H1 (cell line): ENCODE data around the gene LIG1.

Experiments
- CEBPB ChIP-seq: IDR thresholded peaks from 2 replicates; pipeline ENCODE4 v1.6.1; 2012; ENCODE audit warnings: low read depth, low read length
- CHD2 ChIP-seq: IDR thresholded peaks from 2 replicates; pipeline ENCODE4 v1.6.1; 2012; ENCODE audit warnings: low read length, improper control_type of control experiment
- CREB1 ChIP-seq: IDR thresholded peaks from 2 replicates; pipeline ENCODE4 v1.6.1; 2012; ENCODE audit warnings: inconsistent platforms
- EZH2 ChIP-seq: fragments of 200-600 bp; sonication (generic); IDR thresholded peaks from 2 replicates; pipeline ENCODE4 v1.7.1; 2012; ENCODE audit warnings: low read depth, mild to moderate bottlenecking, moderate library complexity, low read length, inconsistent platforms; ENCODE audit not compliant: severe bottlenecking
- JUND ChIP-seq: IDR thresholded peaks from 2 replicates; pipeline ENCODE4 v1.6.1; 2011; ENCODE audit warnings: mild to moderate bottlenecking, improper control_type of control experiment, low read length
- POLR2A ChIP-seq, 2 experiments: IDR thresholded peaks; 1 replicate in 1 of 2; 2 replicates in 1 of 2; pipeline ENCODE4 v1.6.1; 2011; ENCODE audit warnings: low read depth in 2 of 2, low read length in 2 of 2, mild to moderate bottlenecking in 2 of 2; ENCODE audit errors: control extremely low read depth in 1 of 2
- POLR2AphosphoS5 ChIP-seq: IDR thresholded peaks from 2 replicates; pipeline ENCODE4 v1.6.1; 2011; ENCODE audit warnings: low read depth, low read length
- RAD21 ChIP-seq, 2 experiments: IDR thresholded peaks in 1 of 2; conservative IDR thresholded peaks in 1 of 2; 2 replicates each; pipeline ENCODE4 v1.6.1; 2011; ENCODE audit warnings: low read depth in 2 of 2, low read length in 2 of 2, improper control_type of control experiment in 1 of 2, inconsistent platforms in 1 of 2, mild to moderate bottlenecking in 1 of 2, moderate library complexity in 1 of 2
- TBP ChIP-seq: IDR thresholded peaks from 2 replicates; pipeline ENCODE4 v1.6.1; 2011; ENCODE audit warnings: low read depth, low read length, improper control_type of control experiment
- TCF12 ChIP-seq: IDR thresholded peaks from 2 replicates; pipeline ENCODE4 v1.6.1; 2011; ENCODE audit warnings: low read depth, mild to moderate bottlenecking, low read length
- TEAD4 ChIP-seq: IDR thresholded peaks from 2 replicates; pipeline ENCODE4 v1.6.1; 2012; ENCODE audit warnings: low read depth, low read length, inconsistent platforms, mixed read lengths
- TF ChIP-seq, protein P1 (sequence below): IDR thresholded peaks from 2 replicates; pipeline ENCODE4 v1.6.1; 2012; ENCODE audit warnings: low read length, inconsistent platforms
- TF ChIP-seq, protein P2 (sequence below), 3 experiments: IDR thresholded peaks; 1 replicate in 2 of 3; 2 replicates in 1 of 3; pipeline versions ENCODE4 v1.5.1 to v1.6.1; 2011; ENCODE audit warnings: low read length in 3 of 3, mild to moderate bottlenecking in 3 of 3, inconsistent platforms in 2 of 3, low read depth in 1 of 3, moderate library complexity in 1 of 3; ENCODE audit not compliant: insufficient read depth in 1 of 3; ENCODE audit errors: control extremely low read depth in 1 of 3

DNA sequence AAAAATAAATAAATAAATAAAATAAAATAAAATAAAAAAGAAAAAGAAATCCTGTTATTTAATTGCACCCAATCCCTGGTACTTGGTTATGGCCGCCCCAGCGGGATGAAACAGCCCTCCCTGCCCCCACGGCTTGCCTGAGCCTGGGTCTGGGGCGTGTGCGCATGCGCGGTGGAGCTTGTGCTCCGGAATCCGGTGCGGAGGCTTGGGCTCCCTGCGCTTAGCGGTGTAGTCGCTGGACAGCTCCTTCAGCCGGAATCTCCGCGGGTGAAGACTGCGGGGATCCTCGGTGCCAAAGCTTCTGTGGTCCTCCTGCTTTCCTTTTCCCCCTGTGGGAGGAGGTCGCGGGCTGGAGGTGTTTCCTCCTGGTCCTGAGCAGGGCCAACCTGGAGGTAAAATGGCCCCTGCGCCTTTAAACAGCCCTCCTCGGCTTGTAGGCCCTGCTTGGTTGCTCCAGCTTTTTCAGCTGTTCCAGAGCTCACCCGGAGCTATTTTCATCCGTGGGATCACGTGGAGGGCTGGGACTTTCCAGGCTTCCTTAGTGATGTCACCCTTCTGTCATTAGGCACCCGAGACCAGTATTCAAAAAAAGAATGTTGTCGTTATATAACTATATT lies 59.7 kb downstream of the LIG1 start, which contains the start of gene PLA2G4C:
- TF ChIP-seq TEAD4 (no peak), POLR2A (IDR thresholded peaks at IDR 0.05; ENCODE audit: control extremely low read depth in 1 of 2, low read depth in 2 of 2, low read length in 2 of 2) (peak in 1 of 2 experiments; percentile 52; a peak in 1 of 3 replicates), CHD2 (no peak), JUND (no peak), POLR2AphosphoS5 (no peak), CEBPB (no peak), RAD21 (IDR thresholded peaks at IDR 0.05 in 1 of 2, conservative IDR thresholded peaks at IDR 0.05 in 1 of 2; ENCODE audit: low read depth in 2 of 2, low read length in 2 of 2) (no peak), EZH2 (no peak), TBP (no peak), TCF12 (no peak), CREB1 (no peak)
- TF ChIP-seq, protein P1, sequence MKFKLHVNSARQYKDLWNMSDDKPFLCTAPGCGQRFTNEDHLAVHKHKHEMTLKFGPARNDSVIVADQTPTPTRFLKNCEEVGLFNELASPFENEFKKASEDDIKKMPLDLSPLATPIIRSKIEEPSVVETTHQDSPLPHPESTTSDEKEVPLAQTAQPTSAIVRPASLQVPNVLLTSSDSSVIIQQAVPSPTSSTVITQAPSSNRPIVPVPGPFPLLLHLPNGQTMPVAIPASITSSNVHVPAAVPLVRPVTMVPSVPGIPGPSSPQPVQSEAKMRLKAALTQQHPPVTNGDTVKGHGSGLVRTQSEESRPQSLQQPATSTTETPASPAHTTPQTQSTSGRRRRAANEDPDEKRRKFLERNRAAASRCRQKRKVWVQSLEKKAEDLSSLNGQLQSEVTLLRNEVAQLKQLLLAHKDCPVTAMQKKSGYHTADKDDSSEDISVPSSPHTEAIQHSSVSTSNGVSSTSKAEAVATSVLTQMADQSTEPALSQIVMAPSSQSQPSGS: peak; percentile 47; the same call in 1 of the 2 replicates
- TF ChIP-seq, protein P2, sequence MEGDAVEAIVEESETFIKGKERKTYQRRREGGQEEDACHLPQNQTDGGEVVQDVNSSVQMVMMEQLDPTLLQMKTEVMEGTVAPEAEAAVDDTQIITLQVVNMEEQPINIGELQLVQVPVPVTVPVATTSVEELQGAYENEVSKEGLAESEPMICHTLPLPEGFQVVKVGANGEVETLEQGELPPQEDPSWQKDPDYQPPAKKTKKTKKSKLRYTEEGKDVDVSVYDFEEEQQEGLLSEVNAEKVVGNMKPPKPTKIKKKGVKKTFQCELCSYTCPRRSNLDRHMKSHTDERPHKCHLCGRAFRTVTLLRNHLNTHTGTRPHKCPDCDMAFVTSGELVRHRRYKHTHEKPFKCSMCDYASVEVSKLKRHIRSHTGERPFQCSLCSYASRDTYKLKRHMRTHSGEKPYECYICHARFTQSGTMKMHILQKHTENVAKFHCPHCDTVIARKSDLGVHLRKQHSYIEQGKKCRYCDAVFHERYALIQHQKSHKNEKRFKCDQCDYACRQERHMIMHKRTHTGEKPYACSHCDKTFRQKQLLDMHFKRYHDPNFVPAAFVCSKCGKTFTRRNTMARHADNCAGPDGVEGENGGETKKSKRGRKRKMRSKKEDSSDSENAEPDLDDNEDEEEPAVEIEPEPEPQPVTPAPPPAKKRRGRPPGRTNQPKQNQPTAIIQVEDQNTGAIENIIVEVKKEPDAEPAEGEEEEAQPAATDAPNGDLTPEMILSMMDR (IDR thresholded peaks at IDR 0.05; ENCODE audit: control extremely low read depth in 1 of 3, insufficient read depth in 1 of 3, low read depth in 1 of 3, low read length in 3 of 3): no peak
